ENCODE results near the gene FAM200B. TPM values are rescaled to one million over a fixed set of nuclear protein-coding genes. Genes with fewer than 3 reads are reported as not detected.

Gene FAM200B
- total RNA-seq, 1 donor from 2014 or later, result 42.1 TPM

DNA sequence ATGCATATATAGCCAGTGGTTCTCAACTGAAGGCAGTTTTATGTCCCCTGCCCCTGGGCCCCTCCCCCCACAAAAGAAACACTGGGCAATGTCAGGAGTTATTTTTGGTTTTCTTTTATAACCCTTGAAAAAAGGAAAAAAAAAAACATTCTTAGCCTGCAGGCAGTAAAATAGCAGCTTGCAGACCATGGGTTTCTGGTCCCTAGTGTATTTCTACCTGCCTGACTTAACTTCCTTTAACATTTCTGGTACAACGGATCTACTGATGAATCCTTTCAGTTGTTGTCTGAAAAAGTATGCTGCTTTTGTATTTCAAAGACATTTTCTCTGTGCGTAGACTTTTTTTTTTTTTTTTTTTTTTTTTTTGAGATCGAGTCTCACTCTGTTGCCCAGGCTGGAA is 11.1 kb upstream of the FAM200B start:
- DNase-seq (ENCODE audit: low read depth), result no peak
- TF ChIP-seq, protein P1, sequence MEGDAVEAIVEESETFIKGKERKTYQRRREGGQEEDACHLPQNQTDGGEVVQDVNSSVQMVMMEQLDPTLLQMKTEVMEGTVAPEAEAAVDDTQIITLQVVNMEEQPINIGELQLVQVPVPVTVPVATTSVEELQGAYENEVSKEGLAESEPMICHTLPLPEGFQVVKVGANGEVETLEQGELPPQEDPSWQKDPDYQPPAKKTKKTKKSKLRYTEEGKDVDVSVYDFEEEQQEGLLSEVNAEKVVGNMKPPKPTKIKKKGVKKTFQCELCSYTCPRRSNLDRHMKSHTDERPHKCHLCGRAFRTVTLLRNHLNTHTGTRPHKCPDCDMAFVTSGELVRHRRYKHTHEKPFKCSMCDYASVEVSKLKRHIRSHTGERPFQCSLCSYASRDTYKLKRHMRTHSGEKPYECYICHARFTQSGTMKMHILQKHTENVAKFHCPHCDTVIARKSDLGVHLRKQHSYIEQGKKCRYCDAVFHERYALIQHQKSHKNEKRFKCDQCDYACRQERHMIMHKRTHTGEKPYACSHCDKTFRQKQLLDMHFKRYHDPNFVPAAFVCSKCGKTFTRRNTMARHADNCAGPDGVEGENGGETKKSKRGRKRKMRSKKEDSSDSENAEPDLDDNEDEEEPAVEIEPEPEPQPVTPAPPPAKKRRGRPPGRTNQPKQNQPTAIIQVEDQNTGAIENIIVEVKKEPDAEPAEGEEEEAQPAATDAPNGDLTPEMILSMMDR (IDR thresholded peaks at IDR 0.05; ENCODE audit: insufficient read depth, low read length, poor library complexity, severe bottlenecking), result no peak
- no peaks in the 10 kb centered on the region for H3K36me3 ChIP-seq (ENCODE audit: control insufficient read depth, insufficient read depth, low read length)
- H3K4me3 ChIP-seq (ENCODE audit: low read depth, low read length), result no peak overlapping the region
- no peaks in the 10 kb centered on the region for H3K27me3 ChIP-seq (ENCODE audit: control insufficient read depth, insufficient read depth, low read length)

DNA sequence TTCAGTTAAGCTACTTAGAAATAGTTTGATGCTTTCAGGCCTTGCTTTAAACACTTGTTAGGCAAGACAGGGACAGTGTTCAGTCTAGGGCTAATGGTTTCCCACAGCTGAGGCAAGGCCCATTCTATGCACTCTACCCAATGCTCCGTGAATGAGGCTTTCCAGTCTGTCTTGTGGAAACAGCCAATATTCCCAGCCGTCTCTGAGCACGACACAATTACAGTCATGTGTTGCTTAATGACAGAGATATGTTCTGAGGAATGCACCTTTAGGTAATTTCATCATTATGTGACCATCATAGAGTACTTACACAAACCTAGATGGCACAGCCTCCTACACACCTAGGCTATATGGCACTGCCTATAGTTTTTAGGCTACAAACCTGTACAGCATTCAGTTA is 9.5 kb upstream of the FAM200B start:
- no peak for DNase-seq (ENCODE audit: low read depth)
- Histone ChIP-seq H3K27me3 (ENCODE audit: control insufficient read depth, insufficient read depth, low read length) (no peaks in the 10 kb centered on the region), H3K36me3 (ENCODE audit: control insufficient read depth, insufficient read depth, low read length) (no peaks in the 10 kb centered on the region), H3K4me3 (ENCODE audit: low read depth, low read length) (no peak overlapping the region)
- TF ChIP-seq, protein P1 (IDR thresholded peaks at IDR 0.05; ENCODE audit: insufficient read depth, low read length, poor library complexity, severe bottlenecking), result no peak

DNA sequence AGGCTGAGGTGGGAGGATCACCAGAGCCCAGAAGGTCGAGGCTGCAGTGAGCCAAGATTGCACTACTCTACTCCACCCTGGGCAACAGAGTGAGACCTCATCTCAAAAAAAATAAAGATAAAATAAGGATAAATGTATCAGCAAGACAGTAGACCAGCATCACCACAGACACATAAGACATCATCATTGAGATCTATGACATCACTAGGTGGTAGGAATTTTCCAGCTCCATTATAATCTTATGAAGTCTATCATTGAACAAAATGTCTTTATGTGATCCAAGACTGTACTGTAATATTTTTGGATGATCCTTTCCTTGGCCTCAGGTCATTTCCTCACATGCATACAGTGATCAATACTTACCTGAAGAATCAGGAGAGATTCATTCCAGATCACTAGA is 8.3 kb upstream of the FAM200B start:
- DNase-seq (ENCODE audit: low read depth), result no peak
- Histone ChIP-seq H3K36me3 (ENCODE audit: control insufficient read depth, insufficient read depth, low read length) (no peaks in the 10 kb centered on the region), H3K27me3 (ENCODE audit: control insufficient read depth, insufficient read depth, low read length) (no peaks in the 10 kb centered on the region), H3K4me3 (ENCODE audit: low read depth, low read length) (no peak overlapping the region)
- TF ChIP-seq, protein P1 (IDR thresholded peaks at IDR 0.05; ENCODE audit: insufficient read depth, low read length, poor library complexity, severe bottlenecking), result no peak

DNA sequence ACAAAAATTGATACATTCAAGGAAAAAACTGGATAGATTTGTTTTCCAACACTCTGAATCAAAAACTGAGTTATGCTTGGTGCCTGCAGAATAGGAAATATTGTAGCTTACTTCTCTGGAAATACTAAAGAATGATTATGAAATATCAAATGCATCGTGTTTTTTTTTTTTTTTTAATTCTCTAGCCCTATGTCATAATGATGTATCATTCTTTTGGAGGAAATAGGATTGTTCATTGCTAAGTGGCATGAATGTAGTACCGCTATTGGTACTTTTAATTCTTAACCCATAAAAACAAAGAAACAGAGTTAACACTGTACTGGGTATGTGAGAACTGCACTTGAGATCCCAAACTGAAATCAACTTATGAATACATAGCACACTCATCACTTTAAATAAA is 7.6 kb upstream of the FAM200B start:
- no peaks in the 10 kb centered on the region for H3K27me3 ChIP-seq (ENCODE audit: control insufficient read depth, insufficient read depth, low read length)
- no peak for DNase-seq (ENCODE audit: low read depth)
- H3K4me3 ChIP-seq (ENCODE audit: low read depth, low read length), result no peak overlapping the region
- TF ChIP-seq, protein P1 (IDR thresholded peaks at IDR 0.05; ENCODE audit: insufficient read depth, low read length, poor library complexity, severe bottlenecking), result no peak
- H3K36me3 ChIP-seq (ENCODE audit: control insufficient read depth, insufficient read depth, low read length), result no peaks in the 10 kb centered on the region

DNA sequence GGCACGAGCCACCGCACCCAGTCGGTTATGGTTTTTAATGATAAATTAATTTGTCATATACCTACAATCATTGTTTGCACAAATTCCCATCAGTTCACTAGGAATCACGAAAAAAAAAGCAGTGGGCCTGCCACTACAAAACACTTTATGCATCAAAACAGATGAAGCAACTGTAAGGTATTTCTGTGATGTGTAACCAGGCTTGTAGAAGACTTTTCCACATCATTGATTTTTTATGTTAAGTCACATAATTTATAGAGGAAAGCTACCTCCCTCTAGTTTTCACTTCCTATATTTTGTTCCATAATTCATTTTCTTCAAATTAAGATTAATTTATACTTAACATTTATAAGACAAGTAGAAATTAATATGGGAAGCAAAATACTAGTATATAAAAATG is 6.7 kb upstream of the FAM200B start:
- no peak overlapping the region for H3K4me3 ChIP-seq (ENCODE audit: low read depth, low read length)
- DNase-seq (ENCODE audit: low read depth), result no peak
- TF ChIP-seq, protein P1 (IDR thresholded peaks at IDR 0.05; ENCODE audit: insufficient read depth, low read length, poor library complexity, severe bottlenecking), result no peak
- no peaks in the 10 kb centered on the region for H3K36me3 ChIP-seq (ENCODE audit: control insufficient read depth, insufficient read depth, low read length)
- no peaks in the 10 kb centered on the region for H3K27me3 ChIP-seq (ENCODE audit: control insufficient read depth, insufficient read depth, low read length)

DNA sequence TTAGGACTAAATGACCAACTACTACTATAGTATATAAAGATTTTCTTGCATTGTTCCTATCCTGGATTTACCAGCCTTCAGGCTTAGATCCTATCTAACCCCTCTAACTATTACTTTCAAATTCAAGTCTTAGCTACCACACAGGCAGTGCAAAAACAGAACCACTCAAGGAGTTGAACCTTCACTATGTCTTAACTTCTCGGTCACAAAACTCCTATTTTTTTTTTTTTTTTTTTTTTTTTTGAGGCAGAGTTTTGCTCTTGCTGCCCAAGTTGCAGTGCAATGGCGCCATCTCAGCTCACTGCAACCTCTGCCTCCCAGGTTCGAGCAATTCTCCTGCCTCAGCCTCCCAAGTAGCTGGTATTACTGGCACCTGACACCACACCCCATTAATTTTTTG is 6.3 kb upstream of the FAM200B start:
- no peak for DNase-seq (ENCODE audit: low read depth)
- Histone ChIP-seq H3K27me3 (ENCODE audit: control insufficient read depth, insufficient read depth, low read length) (no peaks in the 10 kb centered on the region), H3K36me3 (ENCODE audit: control insufficient read depth, insufficient read depth, low read length) (no peaks in the 10 kb centered on the region), H3K4me3 (ENCODE audit: low read depth, low read length) (no peak overlapping the region)
- TF ChIP-seq, protein P1 (IDR thresholded peaks at IDR 0.05; ENCODE audit: insufficient read depth, low read length, poor library complexity, severe bottlenecking), result no peak
